ENCODE data around the gene FAT1.
A peak's percentile ranks its signal among the peaks of the same experiment; 100 is the strongest.

The FAT1 gene

DNA sequence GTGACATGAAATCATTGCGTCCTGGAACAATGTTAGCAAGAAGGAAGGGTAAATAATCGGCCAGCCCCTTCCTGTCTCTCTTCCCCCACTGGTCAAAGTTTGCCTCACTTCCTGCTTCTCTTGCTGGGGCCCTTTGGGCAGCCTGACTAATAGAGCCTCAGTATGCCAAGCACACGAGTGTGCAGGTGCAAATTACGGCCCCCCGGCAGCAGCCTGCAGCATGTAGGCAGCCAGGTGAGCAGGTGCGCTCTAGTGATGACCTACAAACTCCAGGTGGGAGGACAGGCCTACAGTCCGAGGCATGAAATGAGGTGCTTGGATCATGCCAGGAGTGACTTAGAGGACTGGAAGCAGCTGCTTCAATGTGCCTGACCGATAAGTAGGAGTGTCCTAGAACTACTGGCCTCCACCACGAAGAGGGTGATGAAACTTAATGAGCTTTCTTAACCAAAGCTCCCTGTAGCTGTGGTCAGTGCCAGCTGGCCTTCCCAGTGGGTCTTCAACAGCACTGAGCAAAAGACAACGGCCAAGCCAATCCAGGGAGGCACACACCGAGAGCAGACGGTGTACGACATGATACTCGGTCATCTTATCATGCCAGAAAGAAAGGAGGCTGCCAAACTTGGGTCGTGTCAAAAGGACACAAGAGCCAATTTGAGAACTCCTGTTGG lies 26.1 kb upstream of the FAT1 start:
- no peak for DNase-seq

- no peak for DNase-seq
Observed at GRCh38 chr4:186746581-186746980, 22.9 kb upstream of the FAT1 start.

DNA sequence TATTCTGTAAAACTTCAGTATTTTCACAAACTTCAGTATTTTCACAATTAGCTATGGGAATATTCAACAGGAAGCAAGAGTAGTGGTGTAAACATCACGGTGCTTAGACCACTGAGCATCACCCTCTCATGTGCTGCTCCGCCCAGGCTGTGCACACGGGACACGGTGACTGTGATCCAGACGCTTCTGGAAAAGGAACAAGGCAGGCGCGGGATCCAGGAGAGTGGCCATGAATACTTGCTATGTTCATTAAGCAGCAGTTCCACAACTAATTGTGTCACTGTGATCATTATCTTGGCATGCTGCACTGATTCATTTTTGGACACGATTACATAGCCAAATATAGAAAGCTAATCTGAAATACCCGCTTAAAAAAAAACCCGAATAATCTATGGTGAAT lies 19.6 kb upstream of the FAT1 start:
- no peak for DNase-seq

GRCh38 chr4:186740822-186741221 lies 17.2 kb upstream of the FAT1 start:
- DNase-seq, result no peak

- DNase-seq, result peak; percentile 52
Observed at GRCh38 chr4:186739802-186740434, 16.3 kb upstream of the FAT1 start.

DNA sequence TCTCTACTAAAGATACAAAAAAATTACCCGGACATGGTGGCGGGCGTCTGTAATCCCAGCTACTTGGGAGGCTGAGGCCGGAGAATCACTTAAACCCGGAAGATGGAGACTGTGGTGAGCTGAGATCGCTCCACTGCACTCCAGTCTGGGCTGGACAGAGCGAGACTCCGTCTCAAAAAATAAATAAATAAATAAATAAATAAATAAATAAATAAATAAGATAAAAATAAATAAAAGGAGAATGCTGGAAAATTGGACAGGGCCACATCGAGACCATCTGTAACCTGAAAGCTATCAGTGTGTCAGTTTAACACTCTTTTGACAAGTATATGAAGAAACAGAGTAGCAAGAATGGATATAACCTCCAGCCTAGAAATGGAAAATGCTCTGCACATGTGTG lies 15.7 kb upstream of the FAT1 start:
- DNase-seq, result no peak

DNA sequence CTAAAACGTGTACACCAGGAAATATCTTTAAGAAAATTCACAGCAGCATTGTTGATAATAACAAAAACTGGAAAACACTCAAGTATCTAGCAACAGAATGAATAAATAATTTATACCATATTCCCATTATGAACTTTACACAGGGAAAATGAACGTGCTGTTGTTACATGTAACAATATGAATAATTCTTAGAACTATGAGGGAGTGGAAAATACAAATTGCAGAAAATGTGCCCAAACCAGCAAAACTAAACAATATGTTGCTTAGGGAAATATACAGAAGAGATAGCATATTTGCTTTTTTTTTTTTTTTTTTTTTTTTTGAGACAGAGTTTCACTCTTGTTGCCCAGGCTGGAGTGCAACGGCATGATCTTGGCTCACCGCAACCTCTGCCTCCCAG lies 14.8 kb upstream of the FAT1 start:
- no peak for DNase-seq

GRCh38 chr4:186737427-186737826 lies 13.8 kb upstream of the FAT1 start:
- no peak for DNase-seq

GRCh38 chr4:186736466-186736865 lies 12.8 kb upstream of the FAT1 start:
- DNase-seq, result no peak

GRCh38 chr4:186734251-186734650 lies 10.6 kb upstream of the FAT1 start:
- DNase-seq, result no peak

DNA sequence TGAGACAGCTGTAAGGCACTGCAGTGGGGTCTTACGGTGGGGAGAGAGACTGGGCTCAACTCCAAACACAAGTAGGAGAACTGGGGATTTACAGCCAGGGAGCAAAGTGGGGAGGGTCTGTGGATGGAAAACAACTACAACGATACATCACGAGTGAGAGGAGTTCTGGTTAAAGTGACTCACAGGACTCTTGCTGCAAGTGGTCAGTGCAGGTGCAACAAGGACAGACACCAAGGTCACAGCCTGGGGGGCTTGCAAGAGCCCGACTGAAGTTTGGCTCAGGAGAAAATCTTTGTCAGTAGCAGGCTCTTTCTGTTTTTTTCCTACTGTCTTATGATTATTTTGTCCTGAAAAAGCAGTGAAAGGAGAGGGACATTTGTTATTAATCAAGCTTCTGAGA lies 10.1 kb upstream of the FAT1 start:
- no peak for DNase-seq

DNA sequence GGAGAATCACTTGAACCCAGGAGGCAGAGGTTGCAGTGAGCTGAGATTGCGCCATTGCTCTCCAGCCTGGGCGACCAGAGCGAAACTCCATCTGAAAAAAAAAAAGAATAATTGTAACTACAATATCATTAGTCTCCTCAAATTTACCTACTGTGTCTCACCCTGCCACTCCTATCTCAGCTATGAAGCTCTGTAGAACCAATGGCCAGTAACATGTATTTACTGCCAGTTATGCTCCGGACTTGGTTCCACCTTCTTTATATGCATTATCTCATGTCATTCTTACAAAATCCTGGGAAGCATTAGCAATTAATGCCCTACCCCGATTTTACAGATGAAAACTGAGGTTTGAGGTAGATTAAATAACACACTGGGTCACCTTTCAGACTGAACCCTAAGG lies 7.0 kb upstream of the FAT1 start:
- DNase-seq, result no peak

DNA sequence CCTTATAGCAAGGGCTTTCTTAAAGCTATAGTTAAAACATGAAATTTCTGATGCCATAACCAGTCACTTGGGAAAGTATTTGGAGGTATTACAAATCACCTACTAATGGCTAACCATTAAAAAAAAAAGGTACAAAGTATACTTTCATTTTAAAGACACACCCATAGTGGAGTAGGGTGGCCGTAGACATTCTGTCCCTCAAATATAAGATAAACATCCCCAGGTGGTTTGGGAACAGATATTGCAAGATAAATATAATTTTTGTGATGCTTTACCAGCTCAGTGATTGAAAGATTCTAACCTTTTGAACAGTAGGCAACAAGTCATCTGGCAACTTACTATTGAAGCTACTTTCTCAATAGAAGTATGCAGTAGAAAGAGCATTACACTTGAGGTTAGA lies 6.2 kb upstream of the FAT1 start:
- no peak for DNase-seq

DNA sequence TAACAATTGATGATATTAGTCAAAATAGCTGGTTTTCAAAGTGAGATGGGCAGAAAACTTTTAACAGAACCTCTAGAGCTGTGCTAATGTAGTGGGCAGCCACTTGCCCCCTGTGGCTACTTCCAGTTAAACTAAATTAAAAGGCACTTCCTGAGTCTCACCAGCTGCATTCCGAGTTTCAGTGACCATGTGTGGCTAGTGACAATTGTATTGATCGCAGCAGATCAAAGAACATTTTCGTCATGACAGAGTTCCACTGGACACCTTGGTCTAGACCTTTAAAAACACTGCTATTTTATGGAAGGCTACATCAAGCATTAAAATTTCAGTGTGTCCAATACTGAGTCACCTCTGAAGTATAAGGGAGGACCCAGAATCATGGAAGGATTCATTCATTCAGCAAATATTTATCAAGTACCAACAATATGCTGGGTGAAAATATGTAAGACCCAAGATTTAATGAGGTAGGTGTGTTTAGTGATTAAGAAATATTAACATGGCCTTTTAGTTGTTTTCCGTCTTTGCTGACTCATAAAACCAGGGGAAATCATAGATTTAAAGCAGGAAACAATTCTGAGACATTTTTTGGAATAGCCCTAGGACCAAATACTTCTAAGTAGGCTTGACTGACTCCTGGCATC lies 5.1 kb upstream of the FAT1 start:
- DNase-seq, result no peak

- DNase-seq, result no peak
Observed at GRCh38 chr4:186727977-186728519, 4.4 kb upstream of the FAT1 start.

- DNase-seq, result no peak
Observed at GRCh38 chr4:186727169-186727976, 3.7 kb upstream of the FAT1 start.

GRCh38 chr4:186726426-186727168 lies 2.9 kb upstream of the FAT1 start:
- DNase-seq, result no peak

DNA sequence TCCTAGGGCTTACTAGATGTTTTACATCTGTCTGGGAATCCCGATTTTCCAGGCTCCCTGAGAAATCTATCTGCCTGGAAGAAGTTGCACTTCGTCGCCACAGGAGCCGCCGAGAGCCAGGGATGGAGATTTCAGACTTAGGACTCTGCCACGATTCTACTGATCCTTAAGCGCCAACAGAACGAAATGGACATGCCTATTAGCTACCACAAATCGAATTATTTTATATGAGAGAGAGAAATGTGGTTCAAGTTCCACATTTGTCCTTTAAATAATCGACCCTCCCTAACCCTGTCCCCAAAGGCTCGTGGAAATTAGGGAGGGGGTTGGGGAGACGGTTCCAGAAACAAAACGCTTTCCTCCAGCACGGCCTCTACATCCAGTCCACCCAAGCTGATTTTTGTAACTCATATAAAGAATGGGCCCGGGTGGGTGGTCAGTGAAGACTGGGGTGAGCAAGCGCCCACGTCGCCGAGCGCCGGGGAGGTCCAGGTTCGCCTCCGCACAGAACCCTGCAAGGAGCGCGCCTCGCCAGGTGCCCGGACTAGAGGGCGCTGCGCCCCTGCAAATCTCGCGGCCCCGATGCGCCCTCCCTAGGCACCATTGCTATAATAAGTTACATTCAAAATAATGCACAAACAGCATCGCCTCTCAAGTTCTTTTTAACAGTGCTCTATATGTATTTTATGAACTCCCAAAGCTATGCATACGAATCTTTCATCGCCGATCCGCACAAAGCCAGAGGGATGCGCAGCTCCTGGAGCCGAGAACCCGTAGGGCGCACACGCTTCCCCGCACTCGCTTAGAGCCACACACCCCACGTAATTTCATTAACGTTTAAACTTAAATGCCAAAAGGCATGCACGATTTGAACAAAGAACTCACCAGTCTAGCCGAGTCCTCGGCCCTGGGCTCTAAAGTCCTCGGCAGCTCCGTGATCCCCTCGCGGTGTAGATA lies 2.1 kb upstream of the FAT1 start:
- DNase-seq, result peak; percentile 41

GRCh38 chr4:186724864-186725468 lies 1.3 kb upstream of the FAT1 start:
- no peak for DNase-seq

GRCh38 chr4:186724058-186724863 lies 605 bp upstream of the FAT1 start:
- no peak for DNase-seq

Data from NCI-H1694 treated with DMSO at 0.1 percent for 48 hours (cell line).